Fibroblast of lung (primary cell): ENCODE data around the gene MAPKAP1. TPM values are rescaled to one million over a fixed set of nuclear protein-coding genes. Genes with fewer than 3 reads are reported as not detected.

Source experiments
- DNase-seq, 2 donors: peaks; one replicate each; pipeline versions ENCODE4 v3.0.0 to v3.0.0-alpha.2; 2010; ENCODE audit warnings: low read depth in 2 of 2
- H2AFZ ChIP-seq: 2 replicates; pipeline ENCODE4 v1.5.1; 2012; ENCODE audit warnings: low read length, control low read depth, inconsistent platforms
- H3K27ac ChIP-seq: 2 replicates; pipeline ENCODE4 v1.5.1; 2011; ENCODE audit warnings: low read length, control low read depth; ENCODE audit not compliant: insufficient read depth
- H3K27me3 ChIP-seq: 2 replicates; pipeline ENCODE4 v1.5.1; 2011; ENCODE audit warnings: mild to moderate bottlenecking, low read length; ENCODE audit not compliant: control insufficient read depth, insufficient read depth
- H3K36me3 ChIP-seq: 2 replicates; pipeline ENCODE4 v1.5.1; 2011; ENCODE audit warnings: low read length; ENCODE audit not compliant: control insufficient read depth, insufficient read depth
- H3K4me1 ChIP-seq: 2 replicates; pipeline ENCODE4 v1.5.1; 2011; ENCODE audit warnings: low read length; ENCODE audit not compliant: control insufficient read depth, insufficient read depth; ENCODE audit errors: extremely low read depth
- H3K4me2 ChIP-seq: 2 replicates; pipeline ENCODE4 v1.5.1; 2011; ENCODE audit warnings: low read length, control low read depth; ENCODE audit not compliant: insufficient read depth; ENCODE audit errors: extremely low read depth
- H3K4me3 ChIP-seq, 4 experiments: fragments of 200-600 bp in 1 of 4; sonication (generic) in 1 of 4; replicated peaks in 1 of 4; 2 replicates each; pipeline ENCODE4 v1.5.1; 2011 to 2016; ENCODE audit warnings: low read length in 4 of 4, low read depth in 3 of 4, mild to moderate bottlenecking in 3 of 4, control low read depth in 2 of 4, inconsistent platforms in 1 of 4, mixed read lengths in 1 of 4; ENCODE audit not compliant: insufficient read depth in 1 of 4; ENCODE audit errors: control extremely low read depth in 1 of 4
- H3K79me2 ChIP-seq: 2 replicates; pipeline ENCODE4 v1.5.1; 2012; ENCODE audit warnings: mild to moderate bottlenecking, low read length, inconsistent platforms; ENCODE audit not compliant: control insufficient read depth, insufficient read depth
- H3K9ac ChIP-seq: 2 replicates; pipeline ENCODE4 v1.5.1; 2011; ENCODE audit warnings: mild to moderate bottlenecking, low read length, control low read depth; ENCODE audit not compliant: insufficient read depth
- H3K9me3 ChIP-seq: 2 replicates; pipeline ENCODE4 v1.5.1; 2012; ENCODE audit warnings: low read depth, low read length; ENCODE audit not compliant: control insufficient read depth, insufficient read depth
- H4K20me1 ChIP-seq: 2 replicates; pipeline ENCODE4 v1.5.1; 2011; ENCODE audit warnings: low read length; ENCODE audit not compliant: control insufficient read depth, insufficient read depth; ENCODE audit errors: extremely low read depth
- EZH2 ChIP-seq: IDR thresholded peaks from 2 replicates; pipeline ENCODE4 v1.5.1; 2012; ENCODE audit warnings: low read length, control low read depth, mild to moderate bottlenecking; ENCODE audit errors: missing control alignments
- polyA plus RNA-seq, 2 donors: library from polyadenylated mRNA; depleted of rRNA in 1 of 2; stranded (reverse) in 1 of 2; unstranded in 1 of 2; fragments of >200 nt; gene quantifications; 2 replicates each; pipeline ENCODE4 v1.2.1, GENCODE V29; 2011 to 2012; ENCODE audit warnings: missing spikeins in 1 of 2
- total RNA-seq: library from RNA; depleted of rRNA; stranded (reverse); fragments of >200 nt; gene quantifications from 2 replicates; pipeline ENCODE4 v1.2.1, GENCODE V29; 2014
- TF ChIP-seq, protein P1 (sequence below), 2 donors: IDR thresholded peaks in 1 of 2; conservative IDR thresholded peaks in 1 of 2; 1 replicate in 1 of 2; 2 replicates in 1 of 2; pipeline ENCODE4 v1.5.1; 2011 to 2012; ENCODE audit warnings: low read length in 2 of 2, control low read depth in 1 of 2, inconsistent platforms in 1 of 2, low read depth in 1 of 2, mild to moderate bottlenecking in 1 of 2

MAPKAP1 gene
- total and polyA plus RNA-seq, 2 donors (not counting 1 experiment from before 2014, with no cell fraction given) = 63.7 to 127 TPM

DNA sequence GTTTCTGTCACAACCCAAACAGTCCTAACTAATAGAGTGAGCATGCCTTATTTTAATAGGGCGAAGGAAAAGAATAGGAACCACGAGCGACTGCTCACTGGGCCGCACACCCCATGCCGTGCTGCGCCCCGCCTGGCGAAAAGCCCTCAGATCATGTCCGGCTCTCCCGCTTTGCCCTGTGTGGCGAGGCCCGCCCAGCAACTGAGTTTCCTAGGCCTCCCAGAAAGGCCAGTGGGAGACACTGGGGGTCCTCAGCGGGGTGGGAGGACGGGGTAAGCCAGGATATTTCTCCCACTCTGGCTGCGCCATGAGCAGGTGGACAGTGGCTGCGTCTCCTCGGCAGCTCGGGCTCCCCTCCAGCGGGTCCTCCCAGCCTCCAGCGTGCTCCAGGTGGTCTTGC is 307.3 kb downstream of the MAPKAP1 start:
- no peaks in the 10 kb centered on the region for H3K27me3 ChIP-seq
- TF ChIP-seq, protein P1, sequence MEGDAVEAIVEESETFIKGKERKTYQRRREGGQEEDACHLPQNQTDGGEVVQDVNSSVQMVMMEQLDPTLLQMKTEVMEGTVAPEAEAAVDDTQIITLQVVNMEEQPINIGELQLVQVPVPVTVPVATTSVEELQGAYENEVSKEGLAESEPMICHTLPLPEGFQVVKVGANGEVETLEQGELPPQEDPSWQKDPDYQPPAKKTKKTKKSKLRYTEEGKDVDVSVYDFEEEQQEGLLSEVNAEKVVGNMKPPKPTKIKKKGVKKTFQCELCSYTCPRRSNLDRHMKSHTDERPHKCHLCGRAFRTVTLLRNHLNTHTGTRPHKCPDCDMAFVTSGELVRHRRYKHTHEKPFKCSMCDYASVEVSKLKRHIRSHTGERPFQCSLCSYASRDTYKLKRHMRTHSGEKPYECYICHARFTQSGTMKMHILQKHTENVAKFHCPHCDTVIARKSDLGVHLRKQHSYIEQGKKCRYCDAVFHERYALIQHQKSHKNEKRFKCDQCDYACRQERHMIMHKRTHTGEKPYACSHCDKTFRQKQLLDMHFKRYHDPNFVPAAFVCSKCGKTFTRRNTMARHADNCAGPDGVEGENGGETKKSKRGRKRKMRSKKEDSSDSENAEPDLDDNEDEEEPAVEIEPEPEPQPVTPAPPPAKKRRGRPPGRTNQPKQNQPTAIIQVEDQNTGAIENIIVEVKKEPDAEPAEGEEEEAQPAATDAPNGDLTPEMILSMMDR (conservative IDR thresholded peaks at IDR 0.05 in 1 of 2, IDR thresholded peaks at IDR 0.05 in 1 of 2; ENCODE audit: low read depth in 1 of 2, low read length in 2 of 2) = no peak
- no peak for TF ChIP-seq EZH2
- H4K20me1 ChIP-seq = no peaks in the 10 kb centered on the region
- H3K4me2 ChIP-seq = no peak overlapping the region
- no peak overlapping the region for H3K27ac ChIP-seq
- H3K4me1 ChIP-seq = no peaks in the 10 kb centered on the region
- H3K9ac ChIP-seq = no peak overlapping the region
- no peaks in the 10 kb centered on the region for H3K36me3 ChIP-seq
- H3K4me3 ChIP-seq = no peak overlapping the region
- no peak for DNase-seq
- no peaks in the 10 kb centered on the region for H3K9me3 ChIP-seq
- no peak overlapping the region for H2AFZ ChIP-seq
- H3K79me2 ChIP-seq = no peaks in the 10 kb centered on the region

GRCh38 chr9:125399165-125399564 is 307.8 kb downstream of the MAPKAP1 start:
- no peaks in the 10 kb centered on the region for H3K9me3 ChIP-seq
- H2AFZ ChIP-seq = no peak overlapping the region
- no peaks in the 10 kb centered on the region for H3K27me3 ChIP-seq
- TF ChIP-seq, protein P1 (conservative IDR thresholded peaks at IDR 0.05 in 1 of 2, IDR thresholded peaks at IDR 0.05 in 1 of 2; ENCODE audit: low read depth in 1 of 2, low read length in 2 of 2) = no peak
- TF ChIP-seq EZH2 = no peak
- no peaks in the 10 kb centered on the region for H4K20me1 ChIP-seq
- DNase-seq = no peak
- H3K36me3 ChIP-seq = no peaks in the 10 kb centered on the region
- H3K4me2 ChIP-seq = no peak overlapping the region
- no peak overlapping the region for H3K4me3 ChIP-seq
- no peaks in the 10 kb centered on the region for H3K79me2 ChIP-seq
- no peak overlapping the region for H3K9ac ChIP-seq
- no peak overlapping the region for H3K27ac ChIP-seq
- H3K4me1 ChIP-seq = no peaks in the 10 kb centered on the region

GRCh38 chr9:125398243-125398642 is 308.8 kb downstream of the MAPKAP1 start:
- Histone ChIP-seq H3K4me2 (no peak overlapping the region), H3K9me3 (no peaks in the 10 kb centered on the region), H3K27me3 (no peaks in the 10 kb centered on the region), H3K9ac (no peak overlapping the region), H3K27ac (no peak overlapping the region), H3K4me3 (no peak overlapping the region), H2AFZ (no peak overlapping the region), H3K36me3 (no peaks in the 10 kb centered on the region), H4K20me1 (no peaks in the 10 kb centered on the region), H3K4me1 (no peaks in the 10 kb centered on the region), H3K79me2 (no peaks in the 10 kb centered on the region)
- no peak for DNase-seq
- TF ChIP-seq, protein P1 (conservative IDR thresholded peaks at IDR 0.05 in 1 of 2, IDR thresholded peaks at IDR 0.05 in 1 of 2; ENCODE audit: low read depth in 1 of 2, low read length in 2 of 2) = no peak
- no peak for TF ChIP-seq EZH2
